HPDE6-E6E7 (cell line): ENCODE measurements around the gene TRIM44.
"Not testable (repeated sequence)": the region's sequence is repeated elsewhere in the genome, so short reads cannot be mapped to it uniquely, and the experiment has no call there.

ENCODE experiments used
- DNase-seq: peaks from one replicate; pipeline ENCODE4 v3.0.0; 2011; ENCODE audit warnings: missing footprints; ENCODE audit errors: extremely low spot score

The TRIM44 gene

DNA sequence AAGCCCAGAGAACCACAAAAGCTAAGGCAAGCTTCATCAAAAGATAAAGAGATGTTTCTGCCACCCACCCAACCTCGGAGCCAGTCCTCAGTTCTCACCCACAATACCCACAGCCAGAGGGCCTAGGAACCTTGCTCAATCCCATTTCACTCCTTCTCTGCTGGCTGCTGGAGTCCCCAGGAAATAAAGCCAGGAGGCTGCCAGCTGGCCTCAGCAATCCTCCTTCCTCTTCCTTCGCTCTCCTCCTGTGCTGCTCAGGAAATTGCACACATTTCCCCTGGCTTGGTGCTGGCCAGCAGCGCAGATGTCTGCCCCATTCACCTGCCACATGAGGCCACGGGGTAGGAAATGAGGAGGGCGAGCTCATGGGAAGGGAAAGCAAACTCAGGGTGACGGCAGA lies 189.5 kb downstream of the TRIM44 start:
- DNase-seq: no peak

DNA sequence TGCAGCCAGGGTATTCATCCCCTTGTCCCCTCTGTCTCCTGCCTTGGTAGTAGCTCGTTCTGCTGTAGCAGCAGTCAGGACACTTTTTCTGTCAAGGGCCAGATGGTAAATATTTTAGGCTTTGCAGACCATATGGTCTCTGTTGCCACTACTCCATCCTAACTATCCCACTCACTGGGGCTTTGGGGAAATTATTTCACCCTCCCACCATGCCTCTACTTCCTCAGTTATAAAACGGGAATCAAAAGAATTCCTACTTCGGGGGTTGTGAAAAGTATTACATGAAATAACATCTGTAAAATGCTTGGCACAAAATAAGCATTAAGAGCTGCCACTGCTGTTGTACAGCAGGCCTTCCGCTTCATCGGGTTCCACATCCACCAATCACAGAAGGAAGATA lies 191.4 kb downstream of the TRIM44 start:
- no peak for DNase-seq

DNA sequence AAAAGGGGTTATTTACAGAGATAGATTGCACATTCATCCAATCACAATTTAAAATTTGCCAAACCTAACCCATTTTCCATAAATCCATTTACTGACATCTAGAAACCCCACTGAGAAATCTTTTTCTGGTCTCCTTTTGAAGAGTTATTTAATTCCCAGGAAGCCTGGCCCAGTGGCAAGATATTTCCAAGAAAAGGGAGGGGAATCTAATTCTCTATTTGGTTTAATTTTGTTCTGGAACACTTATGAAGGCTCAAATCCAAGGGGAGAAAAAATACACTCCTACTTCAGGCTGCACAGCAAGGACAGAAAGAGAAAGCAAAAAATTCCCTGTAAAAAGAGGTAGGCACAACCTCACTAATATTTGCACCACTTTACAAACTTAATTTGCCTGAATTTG lies 193.1 kb downstream of the TRIM44 start:
- no peak for DNase-seq

DNA sequence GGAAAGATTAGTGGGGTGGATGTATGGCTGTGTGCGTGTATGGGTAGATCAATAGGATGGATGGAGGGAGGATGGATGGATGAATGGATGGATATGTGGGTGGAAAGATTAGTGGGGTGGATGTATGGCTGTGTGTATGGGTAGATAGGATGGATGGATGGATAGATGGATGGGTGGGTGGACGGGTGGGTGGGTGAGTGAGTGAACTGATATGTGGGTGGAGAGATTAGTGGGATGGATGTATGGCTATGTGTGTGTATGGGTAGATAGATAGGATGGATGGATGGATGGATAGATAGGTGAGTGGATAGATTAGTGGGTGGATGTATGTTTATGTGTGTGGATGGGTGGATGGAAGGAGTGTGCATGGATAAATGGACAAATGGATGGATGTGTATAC lies 193.7 kb downstream of the TRIM44 start:
- DNase-seq: no peak

GRCh38 chr11:35856756-35857155 lies 194.2 kb downstream of the TRIM44 start:
- no peak for DNase-seq

- DNase-seq: no peak
Observed at GRCh38 chr11:35857922-35858321, 195.3 kb downstream of the TRIM44 start.

GRCh38 chr11:35859301-35859700 lies 196.7 kb downstream of the TRIM44 start:
- DNase-seq: no peak

DNA sequence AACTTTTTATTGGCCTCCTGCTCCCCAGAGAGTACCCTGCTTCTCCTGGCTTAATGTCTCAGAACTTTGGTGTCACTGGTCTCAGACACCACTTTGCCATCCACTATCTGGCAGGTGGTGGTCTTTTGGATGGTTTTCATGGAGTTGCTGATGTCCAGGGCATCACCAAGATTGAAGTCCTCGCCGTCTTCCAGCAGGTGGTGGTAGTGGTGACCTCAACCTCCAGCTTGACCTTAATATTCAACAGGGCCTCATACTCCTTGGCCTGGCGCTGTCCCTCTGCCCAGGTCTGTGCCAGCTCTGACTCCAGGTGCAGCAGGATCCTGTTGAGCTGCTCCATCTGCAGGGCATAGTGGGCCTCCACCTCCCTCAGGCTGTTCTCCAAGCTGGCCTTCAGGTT lies 197.6 kb downstream of the TRIM44 start:
- DNase-seq: not testable (repeated sequence)

DNA sequence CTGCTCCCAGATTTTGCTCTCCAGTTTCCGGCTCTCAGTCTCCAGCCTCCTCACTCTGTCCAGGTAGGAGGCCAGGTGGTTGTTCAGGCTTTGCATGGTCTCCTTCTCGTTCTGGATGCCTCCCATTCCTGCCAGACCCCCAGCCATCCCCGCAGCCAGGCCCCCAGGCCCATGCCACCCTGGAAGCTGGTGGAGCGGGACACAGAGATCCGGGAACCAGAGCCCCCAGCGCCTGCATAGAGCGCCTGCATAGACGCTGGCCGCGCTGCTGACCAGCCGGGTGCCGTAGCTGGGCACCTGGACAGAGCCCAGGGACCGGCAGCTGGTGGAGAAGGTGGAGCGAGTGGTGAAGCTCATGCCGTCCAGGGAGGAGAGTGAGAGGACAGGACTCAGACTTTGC lies 198.6 kb downstream of the TRIM44 start:
- DNase-seq: no peak

DNA sequence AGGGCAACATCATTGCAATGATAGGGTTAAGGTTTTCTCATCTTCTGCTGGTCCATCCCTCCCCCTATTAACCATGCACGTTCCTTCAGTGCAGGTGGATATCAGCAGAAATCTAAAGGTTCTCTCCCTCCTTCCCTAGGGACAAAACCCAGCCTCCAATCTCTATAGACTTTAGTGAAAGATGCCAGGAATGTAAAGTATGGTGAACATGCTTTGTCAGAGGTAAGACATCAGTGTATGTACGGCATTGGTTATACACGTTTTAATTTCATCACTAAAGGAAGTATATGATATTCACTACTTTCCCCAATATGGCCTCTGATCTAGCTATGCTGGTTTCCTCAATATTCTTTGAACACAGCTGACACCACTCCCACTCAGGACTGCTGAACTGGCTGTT lies 200.1 kb downstream of the TRIM44 start:
- no peak for DNase-seq

- no peak for DNase-seq
Observed at GRCh38 chr11:35864131-35864530, 201.6 kb downstream of the TRIM44 start.

- no peak for DNase-seq
Observed at GRCh38 chr11:35866601-35867000, 204.0 kb downstream of the TRIM44 start.
